Measurements from ENCODE around the gene TKFC.

GRCh38 chr11:61293867-61294716 is 38.9 kb upstream of the TKFC start:
- TF ChIP-seq CTCF (conservative IDR thresholded peaks at IDR 0.05; ENCODE audit: low read length) (no peak), EZH2phosphoT487 (IDR thresholded peaks at IDR 0.05; ENCODE audit: borderline replicate concordance) (no peak)

Measured in Loucy (cell line).